DMS153 treated with DMSO at 0.1 percent for 48 hours (cell line): ENCODE measurements around the gene AUTS2.

Source experiments
- DNase-seq: peaks from one replicate; lab custom pipeline; 2025; ENCODE audit not compliant: unreplicated experiment; lab: John Stamatoyannopoulos, UW

Gene AUTS2

DNA sequence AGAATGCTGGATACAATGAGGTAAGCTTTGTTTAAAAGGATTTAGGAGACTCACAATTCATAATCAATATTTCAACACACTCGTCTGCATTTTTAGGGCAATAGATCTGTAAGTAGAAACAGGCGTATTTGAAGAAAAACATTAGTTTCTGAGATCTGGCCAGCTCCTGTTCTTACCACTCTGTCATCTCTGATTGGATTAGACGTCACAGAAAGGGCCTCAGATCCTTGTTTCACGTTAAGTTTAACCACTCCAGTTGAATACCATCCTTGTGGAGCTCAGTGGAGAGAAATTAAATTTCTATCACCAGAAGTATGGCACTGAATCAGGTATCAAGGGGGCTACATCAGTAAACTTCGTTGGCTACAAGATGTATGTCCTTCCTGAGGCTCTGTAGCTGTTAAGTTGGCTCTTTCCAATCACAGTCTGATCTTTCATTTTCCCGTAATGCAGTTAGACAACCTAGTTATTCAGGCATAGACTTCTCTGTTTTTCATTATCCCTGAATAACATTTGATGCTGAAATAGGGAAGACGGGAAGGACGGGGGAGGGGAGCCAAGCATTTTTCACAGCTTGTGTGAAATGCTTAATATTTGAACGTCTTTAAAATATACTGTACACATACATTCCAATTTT lies 874.4 kb downstream of the AUTS2 start:
- no peak for DNase-seq

DNA sequence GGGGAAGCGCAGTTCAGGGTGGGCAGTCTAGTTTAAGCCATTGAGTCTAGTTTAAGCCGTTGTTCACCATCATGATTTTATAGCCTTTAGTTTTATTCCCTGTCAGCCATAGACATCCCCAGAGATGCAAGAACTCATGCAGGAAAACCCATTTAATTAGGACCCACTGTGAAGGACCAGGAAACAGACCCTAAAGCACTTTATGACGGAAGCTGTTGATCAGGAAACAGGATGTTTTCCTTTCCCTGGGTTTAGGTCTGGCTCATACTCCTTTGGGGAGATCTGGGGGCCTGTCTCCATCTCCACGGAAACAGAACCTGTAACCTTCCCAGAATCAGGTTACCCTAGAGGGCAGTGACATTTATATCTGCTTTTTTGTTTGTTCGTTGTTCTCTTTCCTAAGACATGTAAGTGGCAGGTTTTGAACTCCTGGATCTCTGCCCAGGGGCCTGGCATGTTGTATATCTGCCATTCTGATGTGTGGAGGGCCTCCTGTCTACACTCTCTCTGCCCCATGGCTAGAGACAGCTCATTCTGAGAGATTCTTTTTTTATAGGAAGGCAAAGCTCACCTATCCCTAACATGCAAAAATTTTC lies 876.5 kb downstream of the AUTS2 start:
- DNase-seq: no peak

DNA sequence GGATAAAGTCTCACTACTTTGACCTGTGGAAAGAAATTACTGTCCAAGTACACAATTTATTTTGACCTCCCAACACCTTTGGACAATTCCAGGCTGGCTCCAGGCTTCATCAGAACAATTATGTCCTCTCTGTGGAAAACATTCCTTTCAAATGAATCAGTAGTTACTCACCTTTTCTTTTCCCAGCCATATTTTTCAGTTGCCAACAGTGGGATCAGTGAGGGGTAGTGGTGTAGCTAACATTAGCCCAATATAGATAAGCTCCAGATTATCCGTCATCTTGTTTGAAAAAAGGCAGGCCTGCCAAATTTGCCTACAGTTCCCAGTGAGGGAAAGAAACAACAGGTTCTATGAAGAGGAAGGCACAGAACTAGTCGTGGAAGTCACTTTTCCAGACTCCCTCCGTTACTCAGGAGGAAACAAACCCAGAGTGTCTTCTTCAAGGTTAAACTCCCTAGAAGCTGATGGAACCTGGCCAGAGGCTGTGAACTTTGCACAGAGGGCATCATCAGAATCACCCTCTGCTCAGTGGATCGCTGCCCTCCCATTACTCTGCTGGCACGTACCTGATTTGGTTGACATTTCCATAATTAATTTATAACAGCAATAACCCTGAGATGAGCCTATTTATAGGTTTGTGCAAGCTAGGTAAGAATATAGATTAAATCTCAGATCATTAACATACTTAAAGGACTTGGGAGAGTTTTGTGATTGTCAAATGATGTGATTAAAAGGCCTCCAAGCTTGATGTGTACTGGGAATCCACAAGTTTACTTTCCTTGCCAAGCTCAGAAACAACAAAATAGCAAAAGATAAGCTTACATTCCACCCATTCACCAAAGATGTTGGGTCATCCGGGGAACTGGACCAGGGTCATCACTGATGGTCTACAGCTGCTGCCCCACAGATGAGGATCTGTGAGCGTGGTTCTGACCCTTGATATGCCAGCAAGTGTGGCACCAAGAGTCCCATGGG lies 879.0 kb downstream of the AUTS2 start:
- no peak for DNase-seq

DNA sequence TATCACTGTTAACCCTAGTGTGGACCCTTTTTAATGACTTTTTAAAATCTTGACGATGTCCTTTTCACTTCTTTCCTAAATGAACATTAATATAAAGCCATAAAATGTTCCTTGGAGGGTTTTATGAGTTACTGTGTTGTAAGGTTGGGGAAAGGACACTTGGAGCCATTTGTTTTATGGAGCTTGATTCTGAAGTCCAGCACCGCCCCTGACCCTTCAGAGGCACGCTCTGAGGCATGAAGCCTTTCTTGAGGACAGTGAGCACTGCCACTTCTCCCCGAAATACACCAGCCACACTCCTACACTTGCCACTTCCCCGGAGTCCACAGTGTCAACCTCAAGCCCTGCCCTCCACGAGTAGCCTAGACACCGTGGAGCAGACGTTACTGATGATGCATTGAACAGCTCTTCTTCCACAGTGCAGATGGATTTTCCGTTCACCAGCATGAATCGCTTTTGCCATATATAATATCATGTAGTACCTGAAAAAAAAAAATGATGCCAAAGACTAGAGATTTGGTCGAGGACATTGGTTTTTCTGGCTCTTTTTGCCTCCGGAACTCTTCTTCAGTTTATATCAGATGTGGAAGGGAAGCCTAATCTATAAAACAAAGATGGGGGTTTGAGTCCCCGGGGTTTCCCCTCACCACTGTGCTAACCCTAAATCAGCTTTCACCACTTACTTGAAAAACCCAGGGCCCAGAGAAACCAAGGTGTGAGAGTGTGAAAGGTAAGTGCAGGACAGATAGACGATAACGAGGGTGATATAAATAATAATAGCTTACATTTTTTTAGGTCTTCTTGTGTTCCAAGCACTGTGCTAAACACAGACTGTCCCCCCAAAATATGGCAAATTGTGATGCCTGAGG lies 881.1 kb downstream of the AUTS2 start:
- DNase-seq: no peak

DNA sequence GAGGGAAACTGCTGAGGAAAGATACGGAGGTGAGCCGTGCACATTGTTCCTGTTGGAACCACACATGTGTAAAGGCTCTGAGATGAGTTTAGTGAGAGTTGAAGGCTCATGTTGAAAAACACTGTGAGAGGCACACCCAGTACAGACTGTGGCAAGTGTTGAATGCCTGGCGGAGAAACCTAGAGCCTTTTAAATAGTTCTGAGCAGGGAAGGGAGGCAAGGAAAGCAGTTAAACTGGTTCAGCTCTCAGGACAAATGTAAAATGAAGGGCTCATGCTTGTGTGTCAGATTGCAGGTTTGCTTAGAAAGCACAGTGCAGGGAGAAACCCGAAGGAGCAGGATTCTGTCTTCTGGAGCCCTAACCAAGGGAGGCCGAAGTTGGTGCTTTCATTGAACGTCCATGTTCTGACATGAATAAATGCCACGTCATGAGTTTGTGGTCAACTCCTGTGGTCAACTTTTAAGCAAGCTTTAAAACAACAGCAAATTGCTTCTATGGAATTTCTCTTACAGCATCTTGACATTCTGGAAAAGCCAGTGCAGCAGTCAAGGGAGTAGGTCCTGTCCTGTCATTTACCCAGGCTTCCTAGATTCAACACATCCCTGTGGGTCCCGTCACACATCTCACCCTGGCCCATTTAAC lies 882.8 kb downstream of the AUTS2 start:
- no peak for DNase-seq

DNA sequence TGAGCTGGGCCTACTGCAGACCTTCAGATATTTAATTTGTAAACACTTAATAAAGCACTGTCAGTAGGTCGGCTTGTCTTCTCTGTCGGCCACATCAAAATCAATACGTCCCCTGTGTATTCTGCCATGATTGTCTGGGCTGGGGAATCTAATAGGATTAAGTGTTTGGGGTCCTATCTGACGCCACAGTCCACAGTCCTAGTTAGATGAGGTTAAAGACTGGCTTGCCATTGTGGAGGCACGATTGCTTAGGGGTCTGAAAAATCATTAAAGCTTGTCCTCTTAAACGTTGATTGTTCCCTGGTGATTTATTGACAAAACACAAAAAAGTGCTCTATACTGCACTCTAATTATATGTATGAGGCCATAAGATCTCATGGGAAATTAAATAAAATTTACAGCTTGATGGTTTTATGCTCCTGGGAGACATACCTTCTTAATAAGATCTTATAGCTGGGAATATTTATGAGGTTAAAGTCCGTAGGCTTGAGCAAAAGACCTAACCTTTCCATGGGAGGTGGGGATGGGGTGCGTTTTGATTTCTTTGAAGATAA lies 883.4 kb downstream of the AUTS2 start:
- DNase-seq: no peak

DNA sequence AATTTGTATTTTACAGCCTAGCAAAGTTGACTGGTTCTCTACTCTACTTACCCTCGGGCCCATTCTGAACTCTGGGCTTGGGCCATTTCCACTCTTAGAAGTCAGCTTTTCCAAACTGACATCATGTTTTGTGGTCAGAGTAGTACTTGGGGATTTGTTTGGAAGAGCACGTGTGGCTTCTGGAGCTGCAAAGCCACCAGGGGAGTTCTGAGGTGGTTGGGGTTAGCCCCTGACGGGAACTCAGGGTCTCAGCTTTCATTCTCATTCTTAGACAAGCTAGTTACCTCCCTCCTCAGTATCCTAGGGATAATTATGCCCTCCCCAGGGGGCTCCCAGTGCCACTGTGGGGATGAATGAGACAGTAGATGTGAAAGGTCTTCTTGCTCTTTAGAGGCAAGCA lies 886.0 kb downstream of the AUTS2 start:
- no peak for DNase-seq

DNA sequence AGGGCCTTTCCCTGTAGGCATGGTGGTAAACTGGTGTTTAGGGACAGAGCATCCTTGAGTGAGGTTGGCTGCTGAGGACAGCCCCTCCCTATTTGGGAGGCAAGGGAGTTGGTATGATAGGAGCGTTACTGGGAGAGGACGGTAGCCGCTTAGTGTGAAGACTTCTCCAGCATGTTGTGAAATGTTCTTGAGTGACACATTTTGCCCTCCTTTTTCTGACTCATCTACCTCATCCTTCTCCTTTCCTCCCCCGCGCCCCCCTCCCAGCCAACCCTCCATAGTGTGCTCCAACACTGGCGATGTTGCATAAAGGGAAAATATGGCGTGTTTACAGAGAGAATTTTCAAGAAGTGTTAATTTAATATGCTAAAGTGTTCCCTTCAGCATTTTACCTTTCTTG lies 888.7 kb downstream of the AUTS2 start:
- DNase-seq: no peak

DNA sequence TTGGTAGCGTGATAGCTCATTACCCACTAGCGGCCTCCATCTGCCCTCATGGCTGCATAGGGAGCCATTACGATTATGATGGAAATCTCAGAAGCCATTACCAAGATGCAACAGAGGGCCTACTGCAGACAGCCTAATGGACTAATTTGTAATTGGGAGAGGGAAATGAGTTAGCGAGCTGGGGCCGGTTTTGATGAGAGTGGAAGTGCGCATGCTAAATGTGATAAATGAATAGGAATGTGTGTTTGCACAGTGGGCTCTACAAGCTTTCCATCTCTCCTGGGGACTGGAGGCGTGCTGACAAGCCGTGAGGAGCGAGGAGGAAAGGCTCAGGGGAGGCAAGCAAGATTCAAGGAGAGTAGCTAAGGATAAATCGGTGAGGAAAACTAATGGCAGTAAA lies 889.2 kb downstream of the AUTS2 start:
- no peak for DNase-seq

DNA sequence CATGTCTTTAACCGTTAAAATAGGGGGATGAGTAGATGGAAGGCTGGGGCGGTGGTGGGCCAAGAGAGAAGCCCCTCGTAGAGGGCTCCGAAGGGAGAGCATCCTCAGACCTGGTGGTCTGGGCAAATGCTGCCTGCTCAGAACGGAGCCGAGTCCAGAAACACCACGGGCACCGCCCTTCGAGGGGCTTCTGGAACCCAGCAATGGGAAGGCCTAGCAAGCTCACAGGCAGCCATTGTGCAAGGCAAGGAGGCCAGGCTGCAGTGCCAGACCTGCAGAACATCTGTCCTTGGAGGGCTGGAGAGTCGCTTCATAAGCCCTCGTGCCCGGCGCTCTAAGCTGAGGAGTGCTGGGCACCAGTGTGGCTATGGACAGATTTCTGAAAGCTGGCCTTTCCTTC lies 889.6 kb downstream of the AUTS2 start:
- DNase-seq: no peak

DNA sequence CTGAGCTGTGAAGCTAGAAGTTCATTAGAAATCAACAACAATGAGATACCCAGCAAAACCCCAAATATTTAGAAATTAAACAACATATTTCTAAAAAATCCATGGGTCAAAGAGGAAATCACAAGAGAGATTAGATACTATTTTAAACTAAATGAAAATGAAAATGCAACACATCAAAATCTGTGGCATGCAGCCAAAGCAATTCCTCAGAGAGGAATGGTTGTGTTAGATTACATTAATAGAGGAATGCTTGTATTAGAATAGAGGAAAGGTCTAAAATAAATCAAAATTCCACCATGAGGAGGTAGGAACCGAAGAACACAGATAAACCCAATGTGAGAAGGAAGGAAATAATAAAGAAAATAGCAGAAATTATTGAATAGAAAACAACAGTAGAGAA lies 891.5 kb downstream of the AUTS2 start:
- no peak for DNase-seq

DNA sequence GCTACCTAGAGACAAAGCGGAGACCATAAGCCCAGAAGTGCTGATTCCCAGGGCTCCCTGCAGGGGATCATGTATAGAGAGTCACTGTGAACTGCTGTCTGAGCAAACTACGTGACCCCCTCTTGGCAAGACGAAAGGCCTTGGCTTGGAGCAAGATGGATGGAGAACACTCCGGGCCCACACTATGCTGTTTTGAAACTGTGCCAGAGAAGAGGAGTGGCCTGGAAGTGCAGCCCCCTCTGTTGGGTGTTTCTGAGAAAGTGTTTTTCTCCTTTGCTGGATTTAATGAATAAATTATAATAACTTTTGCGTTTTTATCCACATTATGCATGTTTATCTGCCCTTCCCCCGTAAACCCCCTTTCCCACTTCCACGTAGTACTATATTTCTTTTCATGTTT lies 894.4 kb downstream of the AUTS2 start:
- DNase-seq: no peak

DNA sequence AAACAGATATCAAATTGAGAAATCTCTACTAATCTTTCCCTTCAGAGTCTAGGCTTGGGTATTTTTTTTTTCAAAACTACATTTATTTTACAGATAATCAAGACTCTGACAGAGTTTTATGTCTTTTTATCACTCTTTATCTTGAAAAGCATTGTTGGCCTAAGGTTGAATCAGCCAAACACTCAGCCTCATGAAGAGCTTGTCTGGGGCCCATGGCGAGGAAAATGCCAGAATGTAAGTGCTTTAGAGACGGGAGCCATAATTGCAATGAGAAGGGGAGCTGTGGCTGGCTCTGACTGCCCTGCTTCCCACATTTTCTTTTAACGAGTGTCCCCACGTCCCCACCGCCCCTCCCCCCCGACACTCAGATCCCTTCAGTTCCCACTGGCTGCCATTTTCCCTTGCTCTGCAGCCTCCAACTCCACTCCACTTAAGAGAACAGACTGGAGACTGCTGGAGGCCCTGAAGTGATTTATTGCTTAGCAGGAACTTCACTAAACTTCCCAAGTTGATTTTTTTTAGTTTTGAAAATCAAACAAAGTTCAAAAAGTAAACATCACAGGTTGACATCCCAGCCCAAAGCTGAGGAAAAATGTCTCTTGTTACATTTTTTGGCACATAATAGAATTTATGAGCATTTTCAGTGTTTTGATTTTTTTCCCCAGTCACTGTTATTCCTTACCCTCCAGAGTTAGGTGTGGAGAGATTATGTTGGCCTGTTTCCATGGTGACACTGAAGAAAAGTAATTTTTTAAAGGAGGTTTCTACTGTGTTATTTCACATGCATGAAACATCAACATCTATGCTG lies 896.2 kb downstream of the AUTS2 start:
- DNase-seq: no peak

DNA sequence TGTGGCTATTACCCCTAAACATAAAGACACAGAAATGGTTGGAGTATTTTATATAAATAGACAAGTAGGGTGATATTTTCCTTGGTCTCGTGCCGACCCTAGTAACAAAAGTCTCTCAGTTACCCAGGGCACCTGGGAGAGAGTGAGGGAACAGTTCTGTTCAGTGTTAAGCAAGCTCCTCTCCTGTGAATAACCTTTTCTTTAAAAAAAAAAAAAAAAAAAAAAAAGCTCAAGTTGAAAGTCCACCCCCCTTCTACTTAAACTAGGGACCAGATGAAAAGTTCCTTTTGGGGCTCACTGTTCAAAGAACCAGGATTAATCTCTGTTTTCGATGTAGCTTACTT lies 896.7 kb downstream of the AUTS2 start:
- DNase-seq: no peak

DNA sequence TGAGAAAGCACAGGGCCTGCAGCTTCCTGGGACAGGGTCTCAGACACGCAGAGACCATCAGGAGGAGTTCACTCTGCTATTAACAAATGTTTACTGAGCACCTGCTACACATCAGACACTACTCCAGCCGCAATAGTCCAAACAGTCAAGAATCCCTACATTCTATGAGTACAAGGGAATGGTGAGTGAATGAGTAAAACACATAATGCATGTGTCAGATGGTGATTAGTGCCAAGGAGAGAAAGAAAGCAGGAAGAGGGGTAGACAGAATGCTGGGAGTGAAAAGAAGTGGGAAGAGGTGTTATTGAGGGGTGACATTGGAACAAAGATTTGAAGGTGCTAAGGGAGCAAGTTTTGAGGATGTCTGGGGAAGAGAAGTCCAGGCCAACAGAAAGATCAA lies 899.5 kb downstream of the AUTS2 start:
- no peak for DNase-seq

DNA sequence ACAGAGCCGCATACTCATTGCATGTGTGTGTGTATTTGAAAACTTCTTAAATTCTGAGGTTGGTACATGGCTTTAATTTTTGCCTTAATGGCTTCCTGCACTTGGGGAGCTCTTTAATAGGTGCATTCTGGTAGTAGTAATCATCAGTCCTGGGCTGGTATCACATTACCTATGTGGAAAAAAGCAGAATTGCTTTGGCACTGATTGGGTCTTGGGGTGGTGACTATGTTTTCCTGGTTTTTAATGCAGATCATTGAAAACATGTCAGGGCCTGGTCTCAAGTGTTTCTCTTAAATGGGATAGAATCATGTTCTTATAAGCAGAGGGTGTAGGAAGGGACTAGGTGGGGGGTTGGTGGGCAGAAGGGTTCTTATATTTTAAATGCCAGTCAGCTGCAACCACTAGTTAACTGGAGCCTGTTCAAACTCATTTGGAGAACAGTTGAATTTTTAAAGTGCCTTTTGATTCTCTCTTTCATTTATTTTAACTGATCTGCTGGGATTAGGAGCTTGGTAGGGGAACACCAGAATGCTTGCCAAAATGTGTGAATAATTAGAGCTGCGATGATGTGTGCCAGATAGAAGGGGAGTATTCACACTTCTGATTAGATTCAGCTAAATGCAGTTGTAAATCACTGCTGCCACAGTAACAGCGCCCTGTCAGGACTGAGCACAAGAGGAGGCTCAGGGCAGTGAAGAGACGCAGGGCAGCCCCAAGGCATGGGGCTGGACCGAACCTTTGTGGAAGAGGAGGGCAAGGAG lies 900.1 kb downstream of the AUTS2 start:
- no peak for DNase-seq

DNA sequence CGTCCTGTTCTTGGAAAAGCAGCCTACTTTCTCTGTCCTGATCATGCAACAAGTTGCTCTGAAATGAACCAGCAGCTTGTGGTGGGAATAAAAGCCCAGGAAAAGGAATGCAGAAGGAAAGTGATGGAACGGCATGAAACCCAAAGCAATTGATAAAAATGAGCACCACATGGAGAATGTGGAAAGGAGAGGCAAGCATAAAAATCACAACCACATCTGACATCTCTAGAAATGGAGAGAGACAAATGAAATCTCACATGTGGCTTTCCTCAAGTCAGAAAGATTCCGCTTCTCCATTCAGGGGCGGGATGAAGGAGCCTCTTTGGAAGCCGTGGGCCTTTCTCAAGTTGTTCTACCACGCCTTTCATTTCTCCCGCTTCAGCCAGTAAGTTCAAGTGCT lies 902.0 kb downstream of the AUTS2 start:
- no peak for DNase-seq

DNA sequence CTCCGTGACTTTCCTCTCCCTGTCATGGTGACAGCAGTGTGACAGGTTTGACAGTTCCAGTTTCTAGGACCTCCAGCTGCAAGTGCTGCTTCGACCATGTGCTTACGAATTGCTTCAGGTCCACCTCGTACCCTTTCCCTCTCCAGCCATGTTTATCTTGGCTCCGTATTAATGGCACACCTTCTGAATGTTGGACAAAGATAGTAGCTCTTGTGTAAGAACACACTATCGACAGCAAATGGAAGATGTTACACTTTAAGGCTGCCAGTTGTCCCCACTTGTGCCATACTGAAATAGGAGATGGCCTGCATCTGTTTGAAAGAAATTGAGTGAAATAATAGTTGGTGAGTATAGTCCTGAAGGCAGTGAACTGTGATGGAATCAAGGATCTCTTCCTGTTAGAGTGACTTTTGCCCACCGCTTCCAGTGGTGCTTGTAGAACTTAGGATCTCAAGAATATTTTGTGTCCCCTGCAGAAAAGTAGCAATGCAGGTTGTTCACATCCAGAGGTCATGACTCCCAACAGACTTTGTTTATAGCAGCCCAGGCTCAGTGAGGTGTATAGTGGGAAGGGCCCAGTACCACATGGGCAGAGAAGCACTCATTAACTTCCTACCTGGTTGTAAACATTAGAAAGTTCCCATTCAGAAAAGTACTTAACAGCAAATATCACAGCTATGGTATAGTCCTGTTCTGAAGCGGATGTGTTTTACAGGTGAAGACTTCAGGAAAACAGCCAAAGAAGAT lies 904.0 kb downstream of the AUTS2 start:
- DNase-seq: no peak
